ENCODE data around the gene KIRREL3. TPM values are rescaled to one million over a fixed set of nuclear protein-coding genes. Genes with fewer than 3 reads are reported as not detected.

Gene KIRREL3
- total and polyA plus RNA-seq, 2 experiments from 2014 or later: 16.1 to 35.6 TPM

GRCh38 chr11:126519764-126520734, 480.5 kb downstream of the KIRREL3 start:
- no peak overlapping the region for H3K4me2 ChIP-seq (ENCODE audit: unreplicated experiment)
- in situ Hi-C loops (cut with MboI): no loop called here
- H3K9ac ChIP-seq: no peak overlapping the region
- TF ChIP-seq EZH2phosphoT487 (IDR thresholded peaks at IDR 0.05; ENCODE audit: insufficient read depth, low read depth) (no peak), EZH2 (IDR thresholded peaks at IDR 0.05; ENCODE audit: insufficient read depth, poor library complexity, severe bottlenecking) (no peak)
- no peaks in the 10 kb centered on the region for H3K9me3 ChIP-seq (ENCODE audit: low read depth)
- H3K9me2 ChIP-seq (ENCODE audit: insufficient read depth): no peaks in the 10 kb centered on the region
- H3K27me3 ChIP-seq (replicated peaks; ENCODE audit: insufficient read depth): no peaks in the 10 kb centered on the region
- no peak overlapping the region for H3K4me3 ChIP-seq
- no peak for DNase-seq
- H3K4me1 ChIP-seq (ENCODE audit: insufficient read depth): no peaks in the 10 kb centered on the region
- H4K20me1 ChIP-seq (ENCODE audit: insufficient read depth): no peaks in the 10 kb centered on the region
- no peaks in the 10 kb centered on the region for H3K79me2 ChIP-seq (ENCODE audit: insufficient read depth)
- H3K27ac ChIP-seq: no peak overlapping the region
- H3F3A ChIP-seq (ENCODE audit: insufficient read depth): no peaks in the 10 kb centered on the region
- WGBS, 2 experiments (ENCODE audit: low coverage in 1 of 2, low lambda C conversion rate in 2 of 2, missing lambda C conversion rate in 2 of 2): 75 to 80% methylated on average over 25 of the region's 25 CpGs
- no peaks in the 10 kb centered on the region for H3K36me3 ChIP-seq (ENCODE audit: low read depth)
- no peak overlapping the region for H2AFZ ChIP-seq

GRCh38 chr11:126518972-126519690, 481.4 kb downstream of the KIRREL3 start:
- Histone ChIP-seq H3K4me1 (ENCODE audit: insufficient read depth) (no peaks in the 10 kb centered on the region), H4K20me1 (ENCODE audit: insufficient read depth) (no peaks in the 10 kb centered on the region), H3K9me3 (ENCODE audit: low read depth) (no peaks in the 10 kb centered on the region), H3K36me3 (ENCODE audit: low read depth) (no peaks in the 10 kb centered on the region), H3K4me3 (no peak overlapping the region), H3K27me3 (replicated peaks; ENCODE audit: insufficient read depth) (no peaks in the 10 kb centered on the region), H3K27ac (no peak overlapping the region), H3K79me2 (ENCODE audit: insufficient read depth) (no peaks in the 10 kb centered on the region), H3K9me2 (ENCODE audit: insufficient read depth) (no peaks in the 10 kb centered on the region), H3K9ac (no peak overlapping the region), H3F3A (ENCODE audit: insufficient read depth) (no peaks in the 10 kb centered on the region), H2AFZ (no peak overlapping the region), H3K4me2 (ENCODE audit: unreplicated experiment) (no peak overlapping the region)
- no peak for TF ChIP-seq EZH2phosphoT487 (IDR thresholded peaks at IDR 0.05; ENCODE audit: insufficient read depth, low read depth)
- no peak for TF ChIP-seq EZH2 (IDR thresholded peaks at IDR 0.05; ENCODE audit: insufficient read depth, poor library complexity, severe bottlenecking)
- in situ Hi-C loops (cut with MboI): no loop called here
- DNase-seq: no peak
- 75% methylated on average over 11 of the region's 11 CpGs for WGBS, 2 experiments (ENCODE audit: low coverage in 1 of 2, low lambda C conversion rate in 2 of 2, missing lambda C conversion rate in 2 of 2)

GRCh38 chr11:126518071-126518971, 482.2 kb downstream of the KIRREL3 start:
- Histone ChIP-seq H3K4me2 (ENCODE audit: unreplicated experiment) (no peak overlapping the region), H4K20me1 (ENCODE audit: insufficient read depth) (no peaks in the 10 kb centered on the region), H3K27me3 (replicated peaks; ENCODE audit: insufficient read depth) (no peaks in the 10 kb centered on the region), H3K27ac (no peak overlapping the region), H3K36me3 (ENCODE audit: low read depth) (no peaks in the 10 kb centered on the region), H3K79me2 (ENCODE audit: insufficient read depth) (no peaks in the 10 kb centered on the region), H3K9ac (no peak overlapping the region), H3K4me3 (no peak overlapping the region), H3K9me3 (ENCODE audit: low read depth) (no peaks in the 10 kb centered on the region), H3F3A (ENCODE audit: insufficient read depth) (no peaks in the 10 kb centered on the region), H3K9me2 (ENCODE audit: insufficient read depth) (no peaks in the 10 kb centered on the region), H2AFZ (no peak overlapping the region), H3K4me1 (ENCODE audit: insufficient read depth) (no peaks in the 10 kb centered on the region)
- WGBS, 2 experiments (ENCODE audit: low coverage in 1 of 2, low lambda C conversion rate in 2 of 2, missing lambda C conversion rate in 2 of 2): 67 to 68% methylated on average over 20 of the region's 20 CpGs
- no peak for DNase-seq
- in situ Hi-C loops (cut with MboI): no loop called here
- TF ChIP-seq EZH2phosphoT487 (IDR thresholded peaks at IDR 0.05; ENCODE audit: insufficient read depth, low read depth) (no peak), EZH2 (IDR thresholded peaks at IDR 0.05; ENCODE audit: insufficient read depth, poor library complexity, severe bottlenecking) (no peak)

- Histone ChIP-seq H3K9me3 (ENCODE audit: low read depth) (no peaks in the 10 kb centered on the region), H4K20me1 (ENCODE audit: insufficient read depth) (no peaks in the 10 kb centered on the region), H2AFZ (no peak overlapping the region), H3K4me3 (no peak overlapping the region), H3K9me2 (ENCODE audit: insufficient read depth) (no peaks in the 10 kb centered on the region), H3K9ac (no peak overlapping the region), H3K4me2 (ENCODE audit: unreplicated experiment) (no peak overlapping the region), H3K36me3 (ENCODE audit: low read depth) (no peaks in the 10 kb centered on the region), H3F3A (ENCODE audit: insufficient read depth) (no peaks in the 10 kb centered on the region), H3K27me3 (replicated peaks; ENCODE audit: insufficient read depth) (no peaks in the 10 kb centered on the region), H3K4me1 (ENCODE audit: insufficient read depth) (no peaks in the 10 kb centered on the region), H3K79me2 (ENCODE audit: insufficient read depth) (no peaks in the 10 kb centered on the region), H3K27ac (no peak overlapping the region)
- 81% methylated on average over 5 of the region's 5 CpGs for WGBS, 2 experiments (ENCODE audit: low coverage in 1 of 2, low lambda C conversion rate in 2 of 2, missing lambda C conversion rate in 2 of 2)
- in situ Hi-C loops (cut with MboI): no loop called here
- TF ChIP-seq EZH2 (IDR thresholded peaks at IDR 0.05; ENCODE audit: insufficient read depth, poor library complexity, severe bottlenecking): no peak
- TF ChIP-seq EZH2phosphoT487 (IDR thresholded peaks at IDR 0.05; ENCODE audit: insufficient read depth, low read depth): no peak
- no peak for DNase-seq
Measured at GRCh38 chr11:126515501-126515900, 485.1 kb downstream of the KIRREL3 start.
